HEK293 (cell line): ENCODE results near the gene CC2D2A.

ENCODE experiments used
- CTCF ChIP-seq: fragments of 450-650 bp; formaldehyde crosslinking; IDR thresholded peaks from 2 replicates; pipeline ENCODE4 v1.5.1; 2016; ENCODE audit warnings: missing biosample characterization, missing genetic modification characterization
- REST ChIP-seq: fragments of 450-650 bp; formaldehyde crosslinking; IDR thresholded peaks from 2 replicates; pipeline ENCODE4 v1.5.1; 2016; ENCODE audit warnings: missing biosample characterization, missing genetic modification characterization
- SALL2 ChIP-seq: fragments of 450-650 bp; formaldehyde crosslinking; IDR thresholded peaks from 2 replicates; pipeline ENCODE4 v1.5.0; 2017; ENCODE audit warnings: missing biosample characterization, mild to moderate bottlenecking, missing genetic modification characterization, borderline replicate concordance
- TCF7L2 ChIP-seq: IDR thresholded peaks from 2 replicates; pipeline ENCODE4 v1.6.1; 2011; ENCODE audit warnings: low read depth, mild to moderate bottlenecking, inconsistent platforms, low read length, moderate library complexity, borderline replicate concordance
- ZNF121 ChIP-seq: fragments of 450-650 bp; formaldehyde crosslinking; IDR thresholded peaks from 2 replicates; pipeline ENCODE4 v1.5.1; 2016; ENCODE audit warnings: missing biosample characterization, missing genetic modification characterization
- ZNF133 ChIP-seq: fragments of 450-650 bp; formaldehyde crosslinking; IDR thresholded peaks from 2 replicates; pipeline ENCODE4 v1.5.1; 2016; ENCODE audit warnings: missing biosample characterization, missing genetic modification characterization
- ZNF24 ChIP-seq: fragments of 450-650 bp; formaldehyde crosslinking; IDR thresholded peaks from 2 replicates; pipeline ENCODE4 v1.5.1; 2016; ENCODE audit warnings: missing biosample characterization, missing genetic modification characterization
- ZNF391 ChIP-seq: fragments of 450-650 bp; formaldehyde crosslinking; IDR thresholded peaks from 2 replicates; pipeline ENCODE4 v1.5.1; 2016; ENCODE audit warnings: low read depth, missing biosample characterization, missing genetic modification characterization, borderline replicate concordance
- ZNF416 ChIP-seq: fragments of 450-650 bp; formaldehyde crosslinking; IDR thresholded peaks from 2 replicates; pipeline ENCODE4 v1.5.1; 2016; ENCODE audit warnings: missing biosample characterization, missing genetic modification characterization
- ZNF654 ChIP-seq: fragments of 450-650 bp; formaldehyde crosslinking; IDR thresholded peaks from 2 replicates; pipeline ENCODE4 v1.5.1; 2016; ENCODE audit warnings: low read depth, missing biosample characterization, missing genetic modification characterization
- ZSCAN18 ChIP-seq: fragments of 450-650 bp; formaldehyde crosslinking; IDR thresholded peaks from 2 replicates; pipeline ENCODE4 v1.5.1; 2016; ENCODE audit warnings: missing biosample characterization, missing genetic modification characterization
- TF ChIP-seq, protein P1 (sequence below): fragments of 450-650 bp; formaldehyde crosslinking; IDR thresholded peaks from 2 replicates; pipeline ENCODE4 v1.5.1; 2016; ENCODE audit warnings: missing biosample characterization, missing genetic modification characterization
- TF ChIP-seq, protein P2 (sequence below): sonication (generic); formaldehyde crosslinking; IDR thresholded peaks from 2 replicates; pipeline ENCODE4 v1.8.1; 2022; ENCODE audit warnings: mild to moderate bottlenecking, moderate library complexity, missing genetic modification reagents
- TF ChIP-seq, protein P3 (sequence below): fragments of 450-650 bp; IDR thresholded peaks from 2 replicates; pipeline ENCODE4 v1.5.1; 2018; ENCODE audit warnings: missing biosample characterization, missing genetic modification characterization

- TF ChIP-seq CTCF (no peak), ZNF416 (tag by site-specific recombination) (no peak), ZNF654 (tag by site-specific recombination) (no peak), ZNF133 (tag by site-specific recombination) (no peak), ZNF24 (tag by site-specific recombination) (no peak), SALL2 (tag by site-specific recombination) (no peak), REST (tag by site-specific recombination) (no peak), ZNF391 (tag by site-specific recombination) (no peak), ZNF121 (no peak), TCF7L2 (no peak), ZSCAN18 (tag by site-specific recombination) (no peak)
- TF ChIP-seq, protein P1, sequence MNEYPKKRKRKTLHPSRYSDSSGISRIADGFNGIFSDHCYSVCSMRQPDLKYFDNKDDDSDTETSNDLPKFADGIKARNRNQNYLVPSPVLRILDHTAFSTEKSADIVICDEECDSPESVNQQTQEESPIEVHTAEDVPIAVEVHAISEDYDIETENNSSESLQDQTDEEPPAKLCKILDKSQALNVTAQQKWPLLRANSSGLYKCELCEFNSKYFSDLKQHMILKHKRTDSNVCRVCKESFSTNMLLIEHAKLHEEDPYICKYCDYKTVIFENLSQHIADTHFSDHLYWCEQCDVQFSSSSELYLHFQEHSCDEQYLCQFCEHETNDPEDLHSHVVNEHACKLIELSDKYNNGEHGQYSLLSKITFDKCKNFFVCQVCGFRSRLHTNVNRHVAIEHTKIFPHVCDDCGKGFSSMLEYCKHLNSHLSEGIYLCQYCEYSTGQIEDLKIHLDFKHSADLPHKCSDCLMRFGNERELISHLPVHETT, result no peak
- TF ChIP-seq, protein P2, sequence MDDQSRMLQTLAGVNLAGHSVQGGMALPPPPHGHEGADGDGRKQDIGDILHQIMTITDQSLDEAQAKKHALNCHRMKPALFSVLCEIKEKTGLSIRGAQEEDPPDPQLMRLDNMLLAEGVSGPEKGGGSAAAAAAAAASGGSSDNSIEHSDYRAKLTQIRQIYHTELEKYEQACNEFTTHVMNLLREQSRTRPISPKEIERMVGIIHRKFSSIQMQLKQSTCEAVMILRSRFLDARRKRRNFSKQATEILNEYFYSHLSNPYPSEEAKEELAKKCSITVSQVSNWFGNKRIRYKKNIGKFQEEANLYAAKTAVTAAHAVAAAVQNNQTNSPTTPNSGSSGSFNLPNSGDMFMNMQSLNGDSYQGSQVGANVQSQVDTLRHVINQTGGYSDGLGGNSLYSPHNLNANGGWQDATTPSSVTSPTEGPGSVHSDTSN (CRISPR knock-in tag), result no peak
- TF ChIP-seq, protein P3, sequence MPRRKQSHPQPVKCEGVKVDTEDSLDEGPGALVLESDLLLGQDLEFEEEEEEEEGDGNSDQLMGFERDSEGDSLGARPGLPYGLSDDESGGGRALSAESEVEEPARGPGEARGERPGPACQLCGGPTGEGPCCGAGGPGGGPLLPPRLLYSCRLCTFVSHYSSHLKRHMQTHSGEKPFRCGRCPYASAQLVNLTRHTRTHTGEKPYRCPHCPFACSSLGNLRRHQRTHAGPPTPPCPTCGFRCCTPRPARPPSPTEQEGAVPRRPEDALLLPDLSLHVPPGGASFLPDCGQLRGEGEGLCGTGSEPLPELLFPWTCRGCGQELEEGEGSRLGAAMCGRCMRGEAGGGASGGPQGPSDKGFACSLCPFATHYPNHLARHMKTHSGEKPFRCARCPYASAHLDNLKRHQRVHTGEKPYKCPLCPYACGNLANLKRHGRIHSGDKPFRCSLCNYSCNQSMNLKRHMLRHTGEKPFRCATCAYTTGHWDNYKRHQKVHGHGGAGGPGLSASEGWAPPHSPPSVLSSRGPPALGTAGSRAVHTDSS (tag by site-specific recombination), result no peak
Measured at GRCh38 chr4:15488136-15488535, 18.5 kb downstream of the CC2D2A start.
